Erythroblast (primary cell): ENCODE results near the gene AXL.
A peak's percentile ranks its signal among the peaks of the same experiment; 100 is the strongest.
"Not testable (repeated sequence)": the region's sequence is repeated elsewhere in the genome, so short reads cannot be mapped to it uniquely, and the experiment has no call there.

Source experiments
- DNase-seq, 2 experiments: peaks; one replicate each; lab custom pipeline; 2025; lab: John Stamatoyannopoulos, UW
- GATA1 ChIP-seq: IDR thresholded peaks from 2 replicates; pipeline ENCODE4 v1.6.1; 2011; ENCODE audit warnings: low read depth, mild to moderate bottlenecking, control low read depth, low read length, moderate library complexity
- POLR2A ChIP-seq: IDR thresholded peaks from 2 replicates; pipeline ENCODE4 v1.6.1; 2011; ENCODE audit warnings: mild to moderate bottlenecking, low read length

The AXL gene

DNA sequence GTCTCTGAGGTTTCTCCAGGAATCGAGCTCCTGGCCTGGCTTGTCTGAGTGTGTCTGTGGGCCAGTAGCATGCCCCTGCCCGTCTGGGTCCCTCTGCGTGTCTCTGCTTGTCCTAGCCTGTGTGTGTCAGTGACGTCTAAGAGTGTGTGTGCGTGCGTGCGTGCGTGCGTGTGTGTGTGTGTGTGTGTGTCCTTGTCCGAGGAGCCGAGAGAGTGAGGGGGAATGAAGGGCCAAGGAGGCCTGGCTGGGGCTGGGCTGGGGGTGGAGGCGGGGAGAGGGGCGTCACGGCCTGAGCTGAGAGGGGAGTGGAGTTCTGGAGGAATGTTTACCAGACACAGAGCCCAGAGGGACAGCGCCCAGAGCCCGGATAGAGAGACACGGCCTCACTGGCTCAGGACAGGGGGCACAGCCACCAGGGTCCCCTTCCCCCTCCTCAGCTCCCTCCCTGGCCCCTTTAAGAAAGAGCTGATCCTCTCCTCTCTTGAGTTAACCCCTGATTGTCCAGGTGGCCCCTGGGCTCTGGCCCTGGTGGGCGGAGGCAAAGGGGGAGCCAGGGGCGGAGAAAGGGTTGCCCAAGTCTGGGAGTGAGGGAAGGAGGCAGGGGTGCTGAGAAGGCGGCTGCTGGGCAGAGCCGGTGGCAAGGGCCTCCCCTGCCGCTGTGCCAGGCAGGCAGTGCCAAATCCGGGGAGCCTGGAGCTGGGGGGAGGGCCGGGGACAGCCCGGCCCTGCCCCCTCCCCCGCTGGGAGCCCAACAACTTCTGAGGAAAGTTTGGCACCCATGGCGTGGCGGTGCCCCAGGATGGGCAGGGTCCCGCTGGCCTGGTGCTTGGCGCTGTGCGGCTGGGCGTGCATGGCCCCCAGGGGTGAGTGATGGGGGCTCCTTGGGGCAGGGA lies at the start of gene AXL:
Gene AXL, plus strand, starts transcription at position 609 of the 893 bp plus-strand sequence. Its CDS starts 170 bp downstream, at position 779.
- TF ChIP-seq POLR2A (no peak), GATA1 (no peak)
- DNase-seq, result no peak

- TF ChIP-seq GATA1 (no peak), POLR2A (no peak)
- no peak for DNase-seq
Measured at GRCh38 chr19:41172297-41173164, 46.5 kb upstream of the AXL start.

GRCh38 chr19:41174297-41174928 lies 44.6 kb upstream of the AXL start:
- TF ChIP-seq POLR2A (no peak), GATA1 (no peak)
- no peak for DNase-seq

DNA sequence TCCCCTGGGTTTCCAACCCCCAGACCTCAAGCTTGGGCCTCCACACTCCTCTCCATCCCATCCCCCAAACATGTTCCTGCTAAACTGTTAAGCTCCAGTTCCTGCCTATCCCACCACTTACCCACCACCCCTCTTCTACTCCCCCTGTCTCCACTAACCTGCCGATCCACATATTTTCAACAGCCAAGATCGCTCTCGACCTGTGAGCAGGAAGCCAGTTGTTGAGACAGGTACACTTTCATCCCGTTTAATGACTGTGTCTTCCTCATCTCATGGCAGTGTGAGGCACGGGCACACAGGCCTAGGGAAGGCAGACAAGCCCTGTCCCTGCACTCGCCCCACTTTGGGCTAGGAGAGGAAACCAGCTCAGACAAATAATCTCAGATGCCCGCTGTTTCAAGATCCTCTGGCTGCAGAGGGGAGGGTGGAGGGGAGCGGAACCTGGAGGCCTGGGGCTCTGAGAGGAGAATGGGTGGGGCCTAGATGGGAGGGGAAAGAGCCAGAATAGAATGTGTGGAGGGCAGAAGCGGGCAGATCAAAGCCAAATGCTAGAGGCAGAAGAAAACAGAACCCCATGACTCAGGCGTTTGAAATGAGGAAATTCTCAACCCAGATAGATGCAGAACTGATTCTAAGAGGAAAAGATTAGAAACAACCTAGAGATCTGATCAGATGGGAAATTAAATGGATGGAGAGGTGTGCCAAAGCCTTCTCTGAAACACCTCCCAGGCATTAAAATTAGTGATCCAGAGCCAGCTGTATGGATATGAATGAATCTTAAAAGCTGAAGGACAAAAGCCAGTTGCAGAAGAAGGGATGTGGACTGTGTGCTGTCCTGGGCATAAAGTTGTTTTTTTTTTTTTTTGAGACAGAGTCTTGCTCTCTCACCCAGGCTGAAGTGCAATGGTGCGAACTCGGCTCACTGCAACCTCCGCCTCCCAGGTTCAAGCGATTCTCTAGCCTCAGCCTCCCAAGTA lies 42.9 kb upstream of the AXL start:
- DNase-seq, result no peak
- TF ChIP-seq POLR2A (no peak), GATA1 (no peak)

DNA sequence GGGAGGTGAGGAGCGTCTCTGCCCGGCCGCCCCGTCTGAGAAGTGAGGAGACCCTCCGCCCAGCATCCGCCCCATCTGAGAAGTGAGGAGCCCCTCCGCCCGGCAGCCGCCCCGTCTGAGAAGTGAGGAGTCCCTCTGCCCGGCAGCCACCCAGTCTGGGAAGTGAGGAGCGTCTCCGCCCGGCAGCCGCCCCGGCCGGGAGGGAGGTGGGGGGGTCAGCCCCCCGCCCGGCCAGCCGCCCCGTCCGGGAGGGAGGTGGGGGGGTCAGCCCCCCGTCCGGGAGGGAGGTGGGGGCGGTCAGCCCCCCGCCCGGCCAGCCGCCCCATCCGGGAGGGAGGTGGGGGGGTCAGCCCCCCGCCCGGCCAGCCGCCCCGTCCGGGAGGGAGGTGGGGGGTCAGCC lies 38.9 kb upstream of the AXL start:
- DNase-seq, result not testable (repeated sequence)

- no peak for DNase-seq
Measured at GRCh38 chr19:41186971-41187883, 31.8 kb upstream of the AXL start.

DNA sequence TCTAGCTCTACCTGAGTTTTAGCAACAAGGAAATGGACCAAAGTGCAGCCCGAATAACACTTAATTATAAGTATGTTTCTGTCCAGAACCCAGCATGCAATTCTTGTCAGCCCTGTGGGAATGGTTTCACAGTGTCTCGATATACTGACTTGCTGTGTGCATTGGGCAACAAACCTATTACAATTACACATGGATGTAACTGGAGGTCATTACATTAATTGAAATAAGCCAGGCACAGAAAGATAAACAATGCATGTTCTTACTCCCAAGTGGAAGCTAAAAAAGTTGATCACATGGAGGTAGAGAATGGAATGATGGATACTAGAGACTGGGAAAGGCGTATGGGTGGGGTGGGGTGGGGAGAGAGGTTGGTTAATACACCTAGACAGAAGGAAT lies 31.1 kb upstream of the AXL start:
- TF ChIP-seq POLR2A (no peak), GATA1 (no peak)
- DNase-seq, result no peak

More at GRCh38 chr19:41186971-41187883, 31.8 kb upstream of the AXL start:
- no peak for TF ChIP-seq POLR2A
- no peak for TF ChIP-seq GATA1

GRCh38 chr19:41189425-41190065 lies 29.5 kb upstream of the AXL start:
- no peak for TF ChIP-seq GATA1
- TF ChIP-seq POLR2A, result no peak

DNA sequence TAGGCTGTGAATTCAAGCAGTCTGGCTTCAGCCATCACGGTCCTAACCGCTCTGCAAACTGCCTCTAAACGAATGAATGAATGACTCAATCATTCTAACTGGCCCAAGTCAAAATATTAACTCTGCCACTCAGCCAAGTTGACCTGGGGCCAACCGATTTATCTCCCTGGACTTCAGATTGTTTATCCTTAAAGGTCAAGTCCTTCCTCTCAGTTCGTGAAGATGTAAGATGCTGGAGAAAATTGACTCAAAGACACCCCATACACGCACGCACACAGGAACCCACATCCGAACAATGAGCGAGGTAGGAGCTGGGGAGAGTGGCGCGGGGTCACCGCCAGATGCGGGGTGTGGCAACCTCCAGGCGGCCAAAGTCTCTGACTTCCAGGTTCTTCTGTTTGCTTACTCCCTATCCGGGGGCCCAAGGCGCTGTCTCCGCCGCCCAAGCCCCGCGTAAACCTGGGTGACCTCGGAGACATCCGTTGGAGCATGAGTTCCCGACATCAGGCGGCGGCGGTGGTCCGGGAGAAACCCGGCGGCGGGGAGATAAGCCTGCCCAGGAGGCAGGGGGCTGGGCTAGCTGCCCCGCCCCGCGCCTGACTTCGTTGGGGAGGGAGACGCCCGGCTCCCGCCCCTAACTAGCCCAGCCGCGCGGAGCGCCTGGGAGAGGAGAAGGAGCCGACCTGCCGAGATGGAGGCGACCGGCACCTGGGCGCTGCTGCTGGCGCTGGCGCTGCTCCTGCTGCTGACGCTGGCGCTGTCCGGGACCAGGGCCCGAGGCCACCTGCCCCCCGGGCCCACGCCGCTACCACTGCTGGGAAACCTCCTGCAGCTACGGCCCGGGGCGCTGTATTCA lies 26.2 kb upstream of the AXL start, which contains the start of gene CYP2S1:
Gene CYP2S1, plus strand, starts transcription at position 646 of the 856 bp plus-strand sequence. Its CDS starts 46 bp downstream, at position 692.
- TF ChIP-seq POLR2A (no peak), GATA1 (no peak)
- DNase-seq, result peak; percentile 58 to 60

More at GRCh38 chr19:41189425-41190065, 29.5 kb upstream of the AXL start:
- DNase-seq, result no peak

DNA sequence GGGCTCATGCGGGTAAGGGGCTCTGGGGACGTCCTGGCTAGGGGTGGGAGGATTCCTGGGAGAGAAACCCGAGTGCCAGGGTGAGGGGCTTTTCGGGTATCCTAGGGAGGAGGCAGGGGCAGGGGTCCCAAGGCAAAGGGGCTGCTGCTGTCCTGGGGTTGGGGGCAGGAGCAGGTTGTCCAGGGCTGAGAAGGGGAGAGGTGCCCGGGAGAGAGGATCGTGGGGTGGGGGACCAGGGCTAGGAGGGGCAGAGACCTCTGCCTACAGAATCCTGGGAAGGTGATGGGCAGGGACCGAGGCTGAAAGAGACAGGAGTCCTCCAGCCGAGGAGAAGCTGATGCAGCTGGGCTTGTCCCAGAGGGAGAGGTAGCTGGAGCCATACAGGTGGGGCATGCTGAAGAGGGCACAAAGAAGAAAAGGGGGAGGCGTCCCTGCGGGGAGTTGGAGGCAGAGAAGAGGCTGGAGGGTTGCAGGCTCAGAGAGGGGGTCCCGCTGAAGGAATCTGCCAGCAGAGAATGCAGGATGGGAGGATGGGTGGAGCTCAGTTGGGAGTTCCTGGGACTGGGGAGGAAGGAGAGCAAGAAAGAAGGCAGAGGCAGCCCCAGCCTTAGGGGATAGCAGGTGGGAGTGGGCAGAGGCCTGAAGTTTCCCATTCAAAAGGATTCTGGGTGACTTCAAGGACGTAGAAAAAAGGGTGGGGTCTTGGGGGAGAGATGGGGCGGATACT lies 25.4 kb upstream of the AXL start:
- TF ChIP-seq POLR2A (no peak), GATA1 (no peak)

More for the DNA sequence above, 25.4 kb upstream of the AXL start:
- no peak for DNase-seq
